H9 (cell line): Measurements from ENCODE around the gene CST11. TPM values are rescaled to one million over a fixed set of nuclear protein-coding genes. Genes with fewer than 3 reads are reported as not detected.

Experiments used
- DNase-seq: peaks from one replicate; pipeline ENCODE4 v3.0.0-alpha.2; 2017
- H2AFZ ChIP-seq: one replicate; pipeline ENCODE4 v1.6.1; 2013; ENCODE audit warnings: mild to moderate bottlenecking, low read length, control low read depth, moderate library complexity
- H2AK5ac ChIP-seq: 2 replicates; pipeline ENCODE4 v1.6.1; 2013; ENCODE audit warnings: low read length, control low read depth, mixed read lengths; ENCODE audit not compliant: insufficient read length
- H2BK120ac ChIP-seq: one replicate; pipeline ENCODE4 v1.6.1; 2013; ENCODE audit warnings: low read depth, mild to moderate bottlenecking, low read length, control low read depth, inconsistent platforms; ENCODE audit not compliant: poor library complexity, severe bottlenecking
- H2BK12ac ChIP-seq: 2 replicates; pipeline ENCODE4 v1.6.1; 2013; ENCODE audit warnings: low read length, control low read depth, mixed read lengths, low read depth; ENCODE audit not compliant: insufficient read length
- H2BK15ac ChIP-seq: 2 replicates; pipeline ENCODE4 v1.6.1; 2013; ENCODE audit warnings: low read depth, low read length, control low read depth
- H2BK20ac ChIP-seq: one replicate; pipeline ENCODE4 v1.6.1; 2013; ENCODE audit warnings: low read depth, mild to moderate bottlenecking, low read length, control low read depth, inconsistent platforms; ENCODE audit not compliant: poor library complexity, severe bottlenecking
- H2BK5ac ChIP-seq: 2 replicates; pipeline ENCODE4 v1.6.1; 2013; ENCODE audit warnings: low read length, control low read depth, mixed read lengths; ENCODE audit not compliant: insufficient read length
- H3K14ac ChIP-seq: 2 replicates; pipeline ENCODE4 v1.6.1; 2013; ENCODE audit warnings: low read length, control low read depth; ENCODE audit not compliant: insufficient read depth
- H3K18ac ChIP-seq: 2 replicates; pipeline ENCODE4 v1.6.1; 2013; ENCODE audit warnings: low read depth, mild to moderate bottlenecking, mixed read lengths, low read length, control low read depth; ENCODE audit not compliant: insufficient read length
- H3K23ac ChIP-seq: 2 replicates; pipeline ENCODE4 v1.6.1; 2013; ENCODE audit warnings: low read length, control low read depth, mixed read lengths, low read depth; ENCODE audit not compliant: insufficient read length
- H3K23me2 ChIP-seq: 2 replicates; pipeline ENCODE4 v1.6.1; 2013; ENCODE audit warnings: low read depth, mild to moderate bottlenecking, mixed read lengths, low read length, control low read depth; ENCODE audit not compliant: insufficient read length, poor library complexity, severe bottlenecking
- H3K27ac ChIP-seq: 2 replicates; pipeline ENCODE4 v1.5.1; 2013; ENCODE audit warnings: low read length, control low read depth, mixed read lengths, low read depth; ENCODE audit not compliant: insufficient read length
- H3K27me3 ChIP-seq: 2 replicates; pipeline ENCODE4 v1.6.1; 2013; ENCODE audit warnings: low read length, control low read depth, inconsistent platforms; ENCODE audit not compliant: insufficient read depth
- H3K4ac ChIP-seq: 2 replicates; pipeline ENCODE4 v1.6.1; 2013; ENCODE audit warnings: low read depth, mild to moderate bottlenecking, control low read depth, inconsistent platforms, low read length, moderate library complexity
- H3K4me1 ChIP-seq: 2 replicates; pipeline ENCODE4 v1.6.1; 2013; ENCODE audit warnings: low read length, control low read depth, inconsistent platforms; ENCODE audit not compliant: insufficient read depth
- H3K4me2 ChIP-seq: 2 replicates; pipeline ENCODE4 v1.6.1; 2013; ENCODE audit warnings: low read length, control low read depth, mixed read lengths; ENCODE audit not compliant: insufficient read length, insufficient read depth
- H3K56ac ChIP-seq: 2 replicates; pipeline ENCODE4 v1.6.1; 2013; ENCODE audit warnings: low read depth, mild to moderate bottlenecking, mixed read lengths, low read length, control low read depth; ENCODE audit not compliant: insufficient read length
- H3K79me1 ChIP-seq: 2 replicates; pipeline ENCODE4 v1.6.1; 2013; ENCODE audit warnings: low read depth, mild to moderate bottlenecking, moderate library complexity, low read length, control low read depth, inconsistent platforms; ENCODE audit not compliant: insufficient read depth, poor library complexity, severe bottlenecking
- H3K79me2 ChIP-seq: 2 replicates; pipeline ENCODE4 v1.6.1; 2013; ENCODE audit warnings: low read length, control low read depth, inconsistent platforms; ENCODE audit not compliant: insufficient read depth
- H3K9ac ChIP-seq: 2 replicates; pipeline ENCODE4 v1.6.1; 2013; ENCODE audit warnings: low read length, control low read depth, mixed read lengths; ENCODE audit not compliant: insufficient read length; ENCODE audit errors: extremely low read depth
- H3K9me3 ChIP-seq: one replicate; pipeline ENCODE4 v1.6.1; 2013; ENCODE audit warnings: low read depth, low read length, inconsistent platforms; ENCODE audit not compliant: control insufficient read depth
- H3T11ph ChIP-seq: one replicate; pipeline ENCODE4 v1.6.1; 2013; ENCODE audit warnings: mild to moderate bottlenecking, low read length, control low read depth, inconsistent platforms
- H4K20me1 ChIP-seq: one replicate; pipeline ENCODE4 v1.6.1; 2013; ENCODE audit not compliant: control insufficient read depth, insufficient read length, insufficient read depth
- H4K5ac ChIP-seq: 2 replicates; pipeline ENCODE4 v1.6.1; 2013; ENCODE audit warnings: low read depth, mild to moderate bottlenecking, mixed read lengths, low read length, control low read depth; ENCODE audit not compliant: insufficient read length
- H4K8ac ChIP-seq: replicated peaks from 2 replicates; pipeline ENCODE4 v1.6.1; 2013; ENCODE audit warnings: low read length, control low read depth, mixed read lengths, low read depth; ENCODE audit not compliant: insufficient read length
- H4K91ac ChIP-seq: 2 replicates; pipeline ENCODE4 v1.6.1; 2013; ENCODE audit warnings: low read depth, mild to moderate bottlenecking, moderate library complexity, mixed read lengths, low read length, control low read depth; ENCODE audit not compliant: insufficient read length
- H3K27ac Mint-ChIP-seq, 3 experiments: 2 replicates in 2 of 3; 3 replicates in 1 of 3; pipeline ENCODE4 v1.8.0; 2020 to 2021; ENCODE audit warnings: mixed read lengths in 3 of 3, mild to moderate bottlenecking in 1 of 3, moderate library complexity in 1 of 3
- H3K27me3 Mint-ChIP-seq: 2 replicates; pipeline ENCODE4 v1.8.0; 2021; ENCODE audit warnings: low read depth, mild to moderate bottlenecking, moderate library complexity, mixed read lengths
- H3K36me3 Mint-ChIP-seq, 3 experiments: 2 replicates in 2 of 3; 3 replicates in 1 of 3; pipeline ENCODE4 v1.8.0; 2020 to 2021; ENCODE audit warnings: low read depth in 3 of 3, mixed read lengths in 3 of 3; ENCODE audit not compliant: insufficient read depth in 1 of 3
- H3K4me1 Mint-ChIP-seq, 2 experiments: 2 replicates each; pipeline ENCODE4 v1.8.0; 2020; ENCODE audit warnings: mixed read lengths in 2 of 2
- H3K4me3 Mint-ChIP-seq, 2 experiments: 2 replicates in 1 of 2; 3 replicates in 1 of 2; pipeline ENCODE4 v1.8.0; 2020 to 2021; ENCODE audit warnings: mild to moderate bottlenecking in 2 of 2, mixed read lengths in 2 of 2, moderate library complexity in 1 of 2
- H3K9me3 Mint-ChIP-seq, 2 experiments: 2 replicates in 1 of 2; 3 replicates in 1 of 2; pipeline ENCODE4 v1.8.0; 2020; ENCODE audit warnings: mild to moderate bottlenecking in 2 of 2, mixed read lengths in 2 of 2, moderate library complexity in 1 of 2
- CTCF ChIP-seq: fragments of 200-600 bp; sonication (generic); conservative IDR thresholded peaks from 3 replicates; pipeline ENCODE4 v1.8.0; 2021; ENCODE audit warnings: antibody characterized with exemption, mild to moderate bottlenecking
- WGBS: extraction: QIAGEN DNeasy Blood & Tissue Kit; methylation state at CpG from one replicate; pipeline ENCODE4 v1.1.7; 2013; ENCODE audit warnings: missing lambda C conversion rate, low lambda C conversion rate, mixed read lengths; ENCODE audit not compliant: insufficient read length; ENCODE audit errors: extremely low coverage; 5-methylcytosine and 5-hydroxymethylcytosine counted together
- total RNA-seq: library from RNA; stranded (reverse); gene quantifications from 2 replicates; pipeline ENCODE4 v1.2.1, GENCODE V29; 2021

CST11 gene
- total RNA-seq, 1 experiment from 2014 or later = not detected

DNA sequence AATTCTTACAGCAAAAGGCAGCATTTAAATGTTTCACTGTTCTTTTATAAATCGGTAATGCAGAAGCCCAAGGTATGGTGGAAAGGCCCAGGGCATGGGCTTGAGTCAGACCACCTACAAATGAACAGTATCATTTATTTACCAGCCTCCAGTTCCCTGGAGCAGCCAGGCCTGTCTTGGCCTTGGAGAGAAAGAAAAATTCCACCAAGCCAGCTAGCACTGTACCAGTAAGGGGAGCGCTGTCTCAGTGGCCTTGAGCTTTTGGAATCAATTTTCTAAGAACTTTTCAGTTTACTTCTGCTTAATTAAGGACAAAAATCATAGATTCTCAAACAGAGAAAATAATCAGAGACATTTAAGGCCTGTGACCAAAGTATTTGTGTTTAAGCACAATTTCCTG lies 43.7 kb downstream of the CST11 start:
- H3K27me3 ChIP-seq = no peaks in the 10 kb centered on the region
- no peak for DNase-seq
- H2BK20ac ChIP-seq = no peak overlapping the region
- H4K5ac ChIP-seq = no peak overlapping the region
- no peak for TF ChIP-seq CTCF
- H3K79me2 ChIP-seq = peaks cover 15% of the 10 kb centered on the region; the same call in 1 of the 2 replicates
- H2BK12ac ChIP-seq = no peak overlapping the region
- no peak overlapping the region for H4K8ac ChIP-seq
- H3T11ph ChIP-seq = no peak overlapping the region
- no peak overlapping the region for H3K27ac ChIP-seq
- no peak overlapping the region for H3K9ac ChIP-seq
- H3K27ac Mint-ChIP-seq = no peak overlapping the region
- H3K18ac ChIP-seq = no peak overlapping the region
- no peak overlapping the region for H4K91ac ChIP-seq
- peaks cover 6 to 20% of the 10 kb centered on the region in 2 experiments for H3K4me1 Mint-ChIP-seq
- H3K56ac ChIP-seq = no peak overlapping the region
- H3K23ac ChIP-seq = no peak overlapping the region
- H3K4me1 ChIP-seq = no peaks in the 10 kb centered on the region; the same call in 1 of the 2 replicates
- H3K4me3 Mint-ChIP-seq = no peak overlapping the region
- H2AK5ac ChIP-seq = no peak overlapping the region
- peaks cover 5% of the 10 kb centered on the region for H3K79me1 ChIP-seq
- H3K36me3 Mint-ChIP-seq = no peaks in the 10 kb centered on the region; a peak in 1 of 7 replicates
- no peak overlapping the region for H3K14ac ChIP-seq
- no peaks in the 10 kb centered on the region for H4K20me1 ChIP-seq
- no peak overlapping the region for H2BK15ac ChIP-seq
- no peaks in the 10 kb centered on the region for H3K27me3 Mint-ChIP-seq
- no peak overlapping the region for H2AFZ ChIP-seq
- WGBS = no CpG with 5 or more reads among the region's 2 CpGs
- H2BK5ac ChIP-seq = no peak overlapping the region
- no peak overlapping the region for H3K4ac ChIP-seq
- H3K9me3 ChIP-seq = no peaks in the 10 kb centered on the region
- no peaks in the 10 kb centered on the region for H3K9me3 Mint-ChIP-seq
- H3K23me2 ChIP-seq = no peaks in the 10 kb centered on the region
- H2BK120ac ChIP-seq = no peak overlapping the region
- H3K4me2 ChIP-seq = no peak overlapping the region
